ENCODE measurements around the gene GIT2. TPM values are rescaled to one million over a fixed set of nuclear protein-coding genes. Genes with fewer than 3 reads are reported as not detected.

The GIT2 gene
- total and polyA plus RNA-seq, 2 of the 8 experiments (the other 6 are each of a cell fraction or from before 2014, with no cell fraction given), result 9.6 to 20.7 TPM

- Histone ChIP-seq H3K9ac (replicated peaks in 1 of 4; ENCODE audit: extremely low read depth in 1 of 4, low read depth in 3 of 4, low read length in 3 of 4) (no peak overlapping the region), H3K23ac (ENCODE audit: insufficient read length) (no peak overlapping the region), H3K27me3 (replicated peaks in 1 of 4; ENCODE audit: control insufficient read depth in 3 of 4, extremely low read depth in 1 of 4, insufficient read depth in 3 of 4, low read length in 3 of 4) (peaks cover 0 to 6% (median 2%) of the 10 kb centered on the region in 4 experiments; a peak in 2 of 7 replicates), H3K79me1 (ENCODE audit: low read depth, low read length) (no peaks in the 10 kb centered on the region), H4K91ac (replicated peaks; ENCODE audit: insufficient read length, low read length) (no peak overlapping the region), H3K4me1 (replicated peaks in 1 of 4; ENCODE audit: control insufficient read depth in 3 of 4, insufficient read depth in 4 of 4, low read length in 3 of 4) (no peaks in the 10 kb centered on the region; a peak in 1 of 7 replicates), H4K8ac (ENCODE audit: extremely low read depth, insufficient read depth, low read length) (no peak overlapping the region), H4K20me1 (replicated peaks in 1 of 2; ENCODE audit: control insufficient read depth in 1 of 2, insufficient read depth in 2 of 2, low read length in 2 of 2) (no peaks in the 10 kb centered on the region), H3K14ac (ENCODE audit: insufficient read length) (no peak overlapping the region), H3K4me2 (ENCODE audit: insufficient read depth in 1 of 2, low read depth in 2 of 2, low read length in 2 of 2) (no peak overlapping the region), H2AK5ac (ENCODE audit: low read depth, low read length) (no peak overlapping the region), H2AFZ (ENCODE audit: low read length) (no peak overlapping the region), H3K9me3 (ENCODE audit: insufficient read depth in 2 of 2, low read depth in 1 of 2, low read length in 1 of 2) (no peaks in the 10 kb centered on the region), H2BK20ac (ENCODE audit: low read length) (no peak overlapping the region), H2BK120ac (replicated peaks; ENCODE audit: low read depth, low read length) (no peak overlapping the region), H2BK12ac (ENCODE audit: low read depth, low read length) (no peak overlapping the region), H3K4ac (replicated peaks; ENCODE audit: insufficient read length, low read depth, low read length) (no peak overlapping the region), H3K4me3 (ENCODE audit: extremely low read depth in 1 of 4, insufficient read depth in 2 of 4, low read depth in 3 of 4, low read length in 4 of 4) (no peak overlapping the region), H2BK15ac (ENCODE audit: low read length) (no peak overlapping the region), H3K27ac (ENCODE audit: low read depth, low read length) (no peak overlapping the region), H3K56ac (replicated peaks; ENCODE audit: insufficient read length, low read depth, low read length) (no peak overlapping the region), H3K23me2 (ENCODE audit: low read depth, low read length) (no peaks in the 10 kb centered on the region), H3K79me2 (ENCODE audit: control insufficient read depth in 1 of 2, insufficient read depth in 2 of 2, low read length in 2 of 2) (no peaks in the 10 kb centered on the region), H4K5ac (ENCODE audit: insufficient read length, low read depth, low read length) (no peak overlapping the region), H3K18ac (ENCODE audit: extremely low read depth, low read length) (no peak overlapping the region), H3K36me3 (ENCODE audit: control insufficient read depth in 2 of 4, insufficient read depth in 4 of 4, low read length in 3 of 4) (no peaks in the 10 kb centered on the region; a peak in 1 of 8 replicates), H2BK5ac (ENCODE audit: low read depth, low read length) (no peak overlapping the region)
- no peak for DNase-seq (ENCODE audit: low read depth in 1 of 2, low spot score in 2 of 2)
- POLR2A ChIA-PET (ENCODE audit: partially characterized antibody), result interaction anchor here (1.7 kb wide), 1 partner anchor 12 kb away, joined by 3 read pairs; the partner anchor contains the start of gene TCHP
- CTCF ChIA-PET (ENCODE audit: partially characterized antibody), result interaction anchor here (1.3 to 9.1 kb wide), 4 partner anchors 12 to 63 kb away, joined by 3 to 114 read pairs (median 29); no protein-coding TSS in a partner anchor
- WGBS, 2 experiments (ENCODE audit: extremely low coverage in 1 of 2, insufficient coverage in 1 of 2, insufficient read length in 1 of 2, insufficient replicate concordance in 2 of 2, low coverage in 1 of 2, low lambda C conversion rate in 2 of 2, missing lambda C conversion rate in 1 of 2), result 87% methylated on average over 12 of the region's 12 CpGs; no CpG with 5 or more reads in 1 of the 2 experiments
- no peak for FAIRE-seq
- TF ChIP-seq JUN (IDR thresholded peaks at IDR 0.05; ENCODE audit: low read depth, low read length) (no peak), TEAD4 (IDR thresholded peaks at IDR 0.05; ENCODE audit: low read depth, low read length) (no peak), RFX5 (IDR thresholded peaks at IDR 0.05; ENCODE audit: borderline replicate concordance, low read depth, low read length) (no peak), RAD21 (IDR thresholded peaks at IDR 0.05 in 1 of 2, conservative IDR thresholded peaks at IDR 0.05 in 1 of 2; ENCODE audit: low read depth in 2 of 2, low read length in 2 of 2) (no peak), SAP30 (IDR thresholded peaks at IDR 0.05; ENCODE audit: insufficient read depth, insufficient replicate concordance, low read length) (no peak), POU5F1 (IDR thresholded peaks at IDR 0.05; ENCODE audit: low read depth, low read length) (no peak), CTBP2 (IDR thresholded peaks at IDR 0.05; ENCODE audit: borderline replicate concordance, insufficient read depth, insufficient read length, low read length) (no peak), SUZ12 (IDR thresholded peaks at IDR 0.05; ENCODE audit: low read length) (no peak), USF2 (IDR thresholded peaks at IDR 0.05; ENCODE audit: low read length) (no peak), GTF2F1 (IDR thresholded peaks at IDR 0.05; ENCODE audit: borderline replicate concordance, low read depth, low read length) (no peak), CBX8 (IDR thresholded peaks at IDR 0.05; ENCODE audit: borderline replicate concordance, low read depth, low read length) (no peak), TBP (IDR thresholded peaks at IDR 0.05; ENCODE audit: low read depth, low read length) (no peak)
Observed at GRCh38 chr12:109912855-109913321, 83.3 kb downstream of the GIT2 start.
